Aorta (tissue), 5 donors: ENCODE data around the gene UAP1L1. TPM values are rescaled to one million over a fixed set of nuclear protein-coding genes. Genes with fewer than 3 reads are reported as not detected.

Experiments
- ATAC-seq: fragments of 200-7000 bp; cut with Tn5 transposase; one replicate; pipeline ENCODE4 v1.9.1; 2022; ENCODE audit warnings: moderate library complexity; ENCODE audit not compliant: low FRiP score
- DNase-seq, 2 donors: peaks; one replicate each; pipeline ENCODE4 v3.0.0-alpha.2; 2020
- H3K27ac ChIP-seq, 2 donors: one replicate each; pipeline ENCODE4 v1.5.1; 2013; ENCODE audit warnings: low read length in 2 of 2, mild to moderate bottlenecking in 2 of 2, moderate library complexity in 2 of 2, control low read depth in 1 of 2, inconsistent platforms in 1 of 2, low read depth in 1 of 2
- H3K27me3 ChIP-seq, 2 donors: one replicate each; pipeline ENCODE4 v1.6.1; 2013; ENCODE audit warnings: control low read depth in 1 of 2, low read length in 1 of 2, mild to moderate bottlenecking in 1 of 2, moderate library complexity in 1 of 2; ENCODE audit not compliant: insufficient read depth in 2 of 2, control insufficient read depth in 1 of 2
- H3K36me3 ChIP-seq, 2 donors: one replicate each; pipeline ENCODE4 v1.6.1; 2013; ENCODE audit warnings: control low read depth in 1 of 2, low read length in 1 of 2, mild to moderate bottlenecking in 1 of 2; ENCODE audit not compliant: insufficient read depth in 2 of 2, control insufficient read depth in 1 of 2
- H3K4me1 ChIP-seq, 2 donors: one replicate each; pipeline ENCODE4 v1.6.1; 2013; ENCODE audit warnings: low read length in 2 of 2, control low read depth in 1 of 2, mild to moderate bottlenecking in 1 of 2, moderate library complexity in 1 of 2; ENCODE audit not compliant: insufficient read depth in 2 of 2, control insufficient read depth in 1 of 2
- H3K4me3 ChIP-seq, 2 donors: one replicate each; pipeline ENCODE4 v1.5.1; 2013; ENCODE audit warnings: low read length in 2 of 2, control low read depth in 1 of 2, mild to moderate bottlenecking in 1 of 2
- H3K9me3 ChIP-seq: one replicate; pipeline ENCODE4 v1.6.1; 2013; ENCODE audit warnings: mild to moderate bottlenecking, low read length; ENCODE audit not compliant: control insufficient read depth
- WGBS, 2 donors: extraction: QIAGEN DNeasy Blood & Tissue Kit; methylation state at CpG; one replicate each; pipeline ENCODE4 v1.1.7; 2013; 5-methylcytosine and 5-hydroxymethylcytosine counted together
- intact Hi-C, 2 donors: fragments of 100-400 bp; cut with DNase I; formaldehyde crosslinking; loops; one replicate each; pipeline versions ENCODE4 v1.14.2 to v1.15.0; 2022
- polyA plus RNA-seq, 2 donors: library from polyadenylated mRNA; stranded (reverse); fragments of 200-250 nt; gene quantifications; one replicate each; pipeline ENCODE4 v1.2.3, GENCODE V29; 2013
- total RNA-seq, 2 donors: library from RNA; stranded (reverse); fragmentation: NEBNext Ultra II Directional; extraction: Animal tissue kit (Norgen Biotek cat#: 25700); gene quantifications; one replicate each; pipeline ENCODE4 v1.2.1, GENCODE V29; 2021
- donor health status: healthy with polysubstance abuse.
- donor health status: Bipolar disorder and iron deficiency.
- donor health status: DM: no; HTN: no; CAD: no.
- donor health status: DM: no; HTN: no; CAD: no.
- donor health status: DM: yes; HTN: yes; CAD: no.

The UAP1L1 gene
- total and polyA plus RNA-seq, 4 donors: 4.1 to 20.6 (median 10.5) TPM

DNA sequence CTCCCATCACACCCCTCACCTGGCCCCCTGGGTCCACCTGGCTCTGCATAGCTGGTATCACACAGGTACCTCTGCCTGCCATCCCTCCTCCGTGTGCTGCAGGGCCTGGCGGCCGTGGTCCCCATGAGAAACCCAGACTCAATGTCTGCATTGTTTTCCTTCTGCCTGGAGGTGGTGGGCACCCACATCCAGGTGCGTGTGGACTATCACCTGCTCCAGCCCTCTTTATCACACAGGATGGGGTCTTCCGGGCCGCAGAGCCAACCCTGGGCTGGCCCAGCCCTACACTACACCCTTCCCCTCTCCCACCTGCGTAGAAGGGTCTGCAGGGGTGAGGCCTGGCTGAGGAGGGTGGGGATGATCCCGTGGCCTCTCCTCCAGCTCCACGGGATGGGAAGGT lies 38.4 kb upstream of the UAP1L1 start:
- H3K4me3 ChIP-seq: no peak overlapping the region
- no peak for ATAC-seq
- DNase-seq: no peak
- no peaks in the 10 kb centered on the region for H3K4me1 ChIP-seq
- intact Hi-C loops: no loop called here
- H3K27ac ChIP-seq: no peak overlapping the region
- no peaks in the 10 kb centered on the region for H3K9me3 ChIP-seq
- no peaks in the 10 kb centered on the region for H3K36me3 ChIP-seq
- H3K27me3 ChIP-seq: no peaks in the 10 kb centered on the region
- WGBS, 2 donors: 87 to 93% methylated on average over 9 of the region's 9 CpGs

DNA sequence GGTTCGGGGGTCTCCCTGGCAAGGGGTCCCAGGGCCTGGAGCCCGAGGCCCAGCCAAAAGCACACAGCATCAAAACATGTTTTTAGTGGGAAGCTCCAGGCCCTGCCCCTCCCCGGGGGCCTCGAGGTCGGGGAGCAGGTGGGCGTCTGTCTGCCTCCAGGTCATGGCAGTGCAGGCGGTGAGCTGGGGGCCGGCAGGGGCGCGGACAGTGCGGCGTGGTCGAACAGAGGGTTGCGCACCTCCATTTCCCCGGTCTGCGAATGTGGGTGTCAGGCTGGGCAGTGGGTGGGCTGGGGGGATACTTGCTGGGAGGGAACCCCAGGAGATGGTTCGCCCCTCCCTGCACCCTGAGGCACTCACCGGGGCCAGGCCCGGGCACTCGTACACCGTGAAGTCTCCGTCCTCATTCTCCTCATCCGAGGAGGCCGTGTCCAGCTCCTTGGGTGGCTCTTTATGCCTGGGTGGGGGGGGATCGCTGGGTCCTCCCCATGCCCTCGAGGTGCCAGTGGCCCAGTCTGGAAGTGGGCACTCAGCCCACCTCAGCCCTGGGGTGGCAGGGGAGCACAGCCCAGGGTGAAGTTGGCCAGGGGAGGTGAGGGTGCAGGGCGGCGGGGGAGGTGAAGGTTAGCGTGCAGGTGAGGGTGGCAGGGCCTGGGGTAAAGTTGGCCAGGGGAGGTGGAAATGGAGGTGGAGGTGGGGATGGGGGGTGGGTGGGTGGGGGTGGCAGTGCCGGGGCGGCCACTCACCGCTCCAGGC lies 37.5 kb upstream of the UAP1L1 start:
- H3K27me3 ChIP-seq: no peaks in the 10 kb centered on the region
- no peaks in the 10 kb centered on the region for H3K4me1 ChIP-seq
- H3K4me3 ChIP-seq: no peak overlapping the region
- ATAC-seq (no peak), DNase-seq (no peak)
- H3K27ac ChIP-seq: no peak overlapping the region
- 90 to 92% methylated on average over 30 to 32 of the region's 32 CpGs for whole genome bisulfite sequencing, 2 donors
- H3K9me3 ChIP-seq: no peaks in the 10 kb centered on the region
- no peaks in the 10 kb centered on the region for H3K36me3 ChIP-seq
- intact Hi-C loops: no loop called here

DNA sequence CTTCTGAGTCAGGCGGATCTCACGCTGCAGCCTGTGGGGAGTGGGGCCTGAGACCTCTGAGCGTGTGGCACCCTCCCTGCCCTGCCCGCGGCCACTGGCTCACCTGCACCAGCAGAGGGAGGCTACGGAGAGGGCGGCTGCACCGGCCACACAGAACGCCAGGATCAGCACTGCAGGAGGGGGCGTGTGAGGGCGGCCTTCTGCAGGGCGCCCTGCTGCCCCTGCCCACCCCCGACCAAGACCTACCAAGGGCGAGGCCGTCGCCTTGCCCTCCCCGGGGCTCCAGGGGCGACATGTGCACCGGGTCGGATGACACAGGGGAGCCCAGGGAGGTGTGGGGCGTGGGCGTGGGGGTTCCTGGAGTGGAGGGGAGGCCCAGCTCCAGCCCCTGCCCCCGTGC lies 36.7 kb upstream of the UAP1L1 start:
- DNase-seq (no peak), ATAC-seq (no peak)
- Histone ChIP-seq H3K36me3 (no peaks in the 10 kb centered on the region), H3K27ac (no peak overlapping the region), H3K4me1 (no peaks in the 10 kb centered on the region), H3K4me3 (no peak overlapping the region), H3K9me3 (no peaks in the 10 kb centered on the region), H3K27me3 (no peaks in the 10 kb centered on the region)
- intact Hi-C loops: no loop called here
- WGBS, 2 donors: 89% methylated on average over 23 of the region's 23 CpGs

DNA sequence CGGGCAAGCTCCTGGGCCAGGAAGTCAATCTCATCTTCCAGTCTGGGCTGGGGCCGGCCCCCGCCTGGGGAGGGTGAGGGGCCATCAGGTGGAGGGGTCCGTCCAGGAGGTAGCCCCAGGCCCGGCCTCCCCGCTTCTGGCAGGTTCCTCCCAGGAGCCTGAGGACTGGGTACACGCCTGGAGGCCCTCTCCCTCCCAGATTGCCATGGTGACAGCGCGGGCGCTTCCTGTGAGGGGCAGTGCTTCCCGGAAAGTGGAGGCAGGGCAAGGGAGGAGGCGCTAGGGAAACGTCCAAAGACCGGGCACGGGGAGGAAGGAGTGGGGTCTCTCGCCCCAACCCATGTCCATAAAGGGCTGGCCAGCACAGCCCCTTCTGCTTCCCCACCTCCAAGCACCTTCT lies 36.2 kb upstream of the UAP1L1 start:
- no peaks in the 10 kb centered on the region for H3K4me1 ChIP-seq
- no peaks in the 10 kb centered on the region for H3K36me3 ChIP-seq
- ATAC-seq (no peak), DNase-seq (no peak)
- no peak overlapping the region for H3K27ac ChIP-seq
- intact Hi-C loops: no loop called here
- H3K27me3 ChIP-seq: no peaks in the 10 kb centered on the region
- H3K4me3 ChIP-seq: no peak overlapping the region
- WGBS, 2 donors: 71 to 72% methylated on average over 16 of the region's 16 CpGs
- no peaks in the 10 kb centered on the region for H3K9me3 ChIP-seq

DNA sequence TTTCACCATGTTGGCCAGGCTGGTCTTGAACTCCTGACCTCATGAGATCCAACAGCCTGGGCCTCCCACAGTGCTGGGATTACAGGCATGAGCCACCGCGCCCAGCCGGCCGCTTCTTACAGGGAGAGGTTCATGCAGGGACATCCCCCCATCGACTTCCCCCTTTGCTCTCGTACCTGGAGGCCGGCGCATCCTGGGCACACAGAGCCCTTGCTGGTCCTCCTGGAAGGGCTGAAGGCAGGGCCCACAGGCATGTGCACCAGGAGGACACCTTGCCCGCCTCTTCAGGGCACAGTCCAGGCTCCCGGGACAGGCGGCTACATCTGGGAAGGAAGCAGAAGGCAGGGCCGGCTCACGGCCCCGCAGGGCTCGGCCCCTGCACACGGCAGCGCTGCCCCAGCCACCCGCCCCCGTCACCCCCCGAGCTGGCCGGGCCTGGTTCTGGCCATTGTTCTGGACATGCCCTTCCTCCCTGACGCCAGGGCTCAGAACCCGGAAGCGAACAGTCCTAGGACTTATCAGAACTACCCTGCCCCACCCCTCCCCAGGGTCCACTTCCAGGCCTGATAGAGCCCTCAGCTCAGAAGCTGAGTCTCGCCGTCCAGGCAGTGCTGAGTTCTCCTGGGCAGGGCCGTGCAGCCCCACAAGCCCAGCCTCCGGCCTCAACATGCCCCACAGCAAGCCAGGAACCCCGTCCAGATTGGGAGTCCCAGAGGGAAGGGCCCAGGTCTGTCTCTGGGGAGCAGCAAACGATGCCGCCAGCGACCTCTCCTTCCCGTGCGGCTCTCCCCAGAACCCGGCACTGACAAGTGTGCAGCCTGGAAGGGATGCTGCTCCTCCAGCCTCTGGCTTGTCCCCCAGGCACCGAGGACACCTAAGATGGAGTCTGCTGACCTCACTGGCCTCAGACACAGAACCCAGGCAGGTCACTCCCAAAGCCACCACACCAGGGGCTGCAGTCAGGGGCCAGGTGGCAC lies 34.3 kb upstream of the UAP1L1 start:
- WGBS, 2 donors: 86 to 87% methylated on average over 33 to 36 of the region's 36 CpGs

DNA sequence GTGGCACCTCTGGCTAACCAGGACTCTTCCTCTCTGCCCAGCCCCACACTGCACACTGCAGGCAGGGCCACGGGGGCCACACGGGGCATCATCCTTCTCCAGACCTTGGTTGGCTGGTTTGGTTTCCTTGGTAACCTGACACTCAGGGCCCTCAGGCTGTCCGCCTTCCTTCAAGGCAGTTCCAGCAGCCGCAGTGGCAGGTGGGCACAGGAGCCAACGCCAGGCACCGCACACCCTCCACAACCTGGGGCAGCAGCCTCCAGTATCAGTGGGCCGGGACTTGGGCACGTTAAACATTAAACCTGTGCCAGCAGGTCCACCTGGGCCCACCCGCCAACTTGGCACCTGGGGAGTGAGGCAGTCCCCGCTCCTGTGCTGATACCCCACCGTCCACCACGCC lies 33.3 kb upstream of the UAP1L1 start:
- ATAC-seq (no peak), DNase-seq (no peak)
- Histone ChIP-seq H3K27me3 (no peaks in the 10 kb centered on the region), H3K9me3 (no peaks in the 10 kb centered on the region), H3K27ac (no peak overlapping the region), H3K36me3 (no peaks in the 10 kb centered on the region), H3K4me1 (no peaks in the 10 kb centered on the region), H3K4me3 (no peak overlapping the region)
- intact Hi-C loops: no loop called here
- WGBS, 2 donors: 76 to 83% methylated on average over 12 of the region's 12 CpGs

More for the DNA sequence above, 34.3 kb upstream of the UAP1L1 start:
- ATAC-seq (peak; percentile 36), DNase-seq (no peak)
- H3K36me3 ChIP-seq: no peaks in the 10 kb centered on the region
- H3K9me3 ChIP-seq: no peaks in the 10 kb centered on the region
- H3K27ac ChIP-seq: no peak overlapping the region
- intact Hi-C loops: no loop called here
- H3K4me3 ChIP-seq: no peak overlapping the region
- H3K4me1 ChIP-seq: no peaks in the 10 kb centered on the region
- H3K27me3 ChIP-seq: no peaks in the 10 kb centered on the region

DNA sequence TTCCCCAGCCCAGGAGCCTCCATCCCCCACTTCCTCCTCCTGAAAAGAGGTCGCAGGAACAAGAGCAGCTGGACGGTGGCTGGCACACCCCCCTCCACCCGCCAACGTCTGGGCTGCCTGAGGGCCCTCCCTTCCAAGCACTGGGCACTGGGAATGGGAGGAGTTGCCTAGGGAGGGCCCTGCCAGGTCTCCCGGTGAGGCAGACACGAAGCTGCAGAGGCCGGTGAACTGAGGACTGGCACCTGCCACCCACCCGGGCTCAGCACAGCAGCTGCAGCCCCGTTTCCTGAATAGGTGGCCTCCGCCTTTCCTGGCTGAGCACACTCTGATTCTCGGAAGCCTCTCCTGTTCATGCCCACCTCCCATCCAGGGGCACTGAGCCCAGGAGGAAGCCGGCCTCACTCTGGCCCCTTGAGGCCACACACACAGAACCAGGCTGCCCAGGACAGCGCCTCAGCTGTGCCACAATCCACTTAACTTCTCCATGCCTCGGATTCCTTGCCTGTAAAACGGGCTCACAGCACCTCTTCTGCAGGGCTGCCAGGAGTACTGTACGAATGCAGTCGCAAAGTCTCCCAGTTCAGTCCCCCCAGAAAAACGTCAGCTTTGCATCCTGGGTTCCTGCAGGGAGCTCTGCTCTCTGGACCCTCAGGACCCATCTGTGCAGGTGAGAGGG lies 32.7 kb upstream of the UAP1L1 start:
- Histone ChIP-seq H3K9me3 (no peaks in the 10 kb centered on the region), H3K27ac (no peak overlapping the region), H3K27me3 (no peaks in the 10 kb centered on the region), H3K4me3 (no peak overlapping the region), H3K36me3 (no peaks in the 10 kb centered on the region), H3K4me1 (no peaks in the 10 kb centered on the region)
- intact Hi-C loops: no loop called here
- 12 to 14% methylated on average over 17 to 18 of the region's 18 CpGs for WGBS, 2 donors
- DNase-seq: no peak
- ATAC-seq: peak; percentile 27

DNA sequence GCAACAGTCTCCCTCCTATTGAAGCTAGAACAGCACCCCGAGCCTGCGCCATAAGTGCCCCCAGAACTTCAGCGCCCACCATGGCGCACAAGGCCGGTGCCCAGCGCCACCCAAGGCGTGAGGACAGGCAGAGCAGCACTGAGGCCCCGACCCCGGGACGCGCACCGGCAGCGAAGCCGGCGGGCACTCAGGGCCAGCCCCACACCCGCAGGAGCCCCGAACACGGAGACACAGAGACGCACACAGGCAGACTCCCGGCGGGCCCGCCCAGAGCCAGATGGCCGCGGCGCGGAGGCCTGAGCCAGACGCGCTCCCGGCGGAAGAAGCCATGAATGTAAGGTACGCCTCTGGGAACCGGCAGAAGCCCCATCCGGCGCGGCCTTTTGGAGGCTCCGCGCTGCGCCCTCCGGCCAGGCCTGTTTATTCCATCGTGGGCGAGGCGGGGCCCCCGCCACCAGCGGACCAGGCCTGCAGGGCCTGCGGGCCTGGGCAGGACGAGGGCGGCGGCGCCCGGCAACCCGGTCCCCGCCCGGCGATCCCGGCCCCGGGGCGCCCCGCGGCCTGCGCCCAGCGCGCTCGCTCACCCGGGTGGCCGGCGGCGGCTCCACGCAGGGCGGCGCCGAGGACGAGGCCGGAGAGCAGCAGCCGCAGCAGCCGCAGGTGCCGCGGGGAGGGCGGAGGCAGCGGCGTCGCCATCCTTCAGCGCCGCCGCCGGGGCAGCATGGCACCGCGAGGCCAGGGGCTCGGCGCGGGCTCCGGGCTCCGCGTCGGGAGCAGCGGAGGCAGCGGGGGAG lies 31.8 kb upstream of the UAP1L1 start:
- no peaks in the 10 kb centered on the region for H3K27me3 ChIP-seq
- 2% methylated on average over 73 to 96 of the region's 96 CpGs for WGBS, 2 donors
- H3K27ac ChIP-seq: no peak overlapping the region
- H3K9me3 ChIP-seq: no peaks in the 10 kb centered on the region
- peak in 1 of 2 donors; percentile 79 for DNase-seq
- no peaks in the 10 kb centered on the region for H3K36me3 ChIP-seq
- intact Hi-C loops: no loop called here
- ATAC-seq: no peak
- peak overlapping the region; percentile 42 to 53 for H3K4me3 ChIP-seq
- no peaks in the 10 kb centered on the region for H3K4me1 ChIP-seq
